Neural crest cell (in vitro differentiated cells): Measurements from ENCODE around the gene FHIT. TPM values are rescaled to one million over a fixed set of nuclear protein-coding genes. Genes with fewer than 3 reads are reported as not detected.

Source experiments
- DNase-seq: peaks from one replicate; pipeline ENCODE4 v3.0.0; 2021; ENCODE audit warnings: low read depth, mixed read lengths, low spot score
- H3K27ac Mint-ChIP-seq: one replicate; pipeline ENCODE4 v1.8.0; 2021; ENCODE audit warnings: mild to moderate bottlenecking, mixed read lengths; ENCODE audit not compliant: unreplicated experiment
- H3K27me3 Mint-ChIP-seq: 2 replicates; pipeline ENCODE4 v1.8.0; 2021; ENCODE audit warnings: low read depth, mild to moderate bottlenecking, mixed read lengths
- H3K36me3 Mint-ChIP-seq: 2 replicates; pipeline ENCODE4 v1.8.0; 2021; ENCODE audit warnings: low read depth, mild to moderate bottlenecking, mixed read lengths
- H3K4me1 Mint-ChIP-seq: 2 replicates; pipeline ENCODE4 v1.8.0; 2021; ENCODE audit warnings: mixed read lengths
- H3K4me3 Mint-ChIP-seq: one replicate; pipeline ENCODE4 v1.8.0; 2021; ENCODE audit warnings: mild to moderate bottlenecking, mixed read lengths
- H3K9me3 Mint-ChIP-seq: 2 replicates; pipeline ENCODE4 v1.8.0; 2021; ENCODE audit warnings: mixed read lengths
- CTCF ChIP-seq: fragments of 200-600 bp; sonication (generic); conservative IDR thresholded peaks from 2 replicates; pipeline ENCODE4 v1.5.0; 2021; ENCODE audit warnings: antibody characterized with exemption, mild to moderate bottlenecking
- total RNA-seq: library from RNA; stranded (reverse); gene quantifications from 2 replicates; pipeline ENCODE4 v1.2.1, GENCODE V29; 2021

The FHIT gene
- total RNA-seq, 1 donor from 2014 or later: 5.2 TPM

GRCh38 chr3:60045686-60046085, 1205.6 kb downstream of the FHIT start:
- Mint-ChIP-seq H3K9me3 (peaks cover 4% of the 10 kb centered on the region), H3K27me3 (no peaks in the 10 kb centered on the region), H3K4me1 (no peaks in the 10 kb centered on the region), H3K36me3 (no peaks in the 10 kb centered on the region), H3K27ac (no peak overlapping the region), H3K4me3 (no peak overlapping the region)
- TF ChIP-seq CTCF: no peak
- DNase-seq: no peak

- Mint-ChIP-seq H3K27ac (no peak overlapping the region), H3K4me3 (no peak overlapping the region), H3K4me1 (no peaks in the 10 kb centered on the region), H3K9me3 (peaks cover 3% of the 10 kb centered on the region), H3K36me3 (peaks cover 2% of the 10 kb centered on the region), H3K27me3 (no peaks in the 10 kb centered on the region)
- DNase-seq: no peak
- no peak for TF ChIP-seq CTCF
These were observed 1214.4 kb downstream of the FHIT start for GRCh38 chr3:60036803-60037202.

- Mint-ChIP-seq H3K36me3 (peaks cover 2% of the 10 kb centered on the region), H3K27me3 (no peaks in the 10 kb centered on the region), H3K9me3 (peaks cover 3% of the 10 kb centered on the region), H3K27ac (no peak overlapping the region), H3K4me1 (no peaks in the 10 kb centered on the region), H3K4me3 (no peak overlapping the region)
- no peak for TF ChIP-seq CTCF
- DNase-seq: no peak
These were observed 1217.3 kb downstream of the FHIT start for GRCh38 chr3:60033901-60034453.

- Mint-ChIP-seq H3K9me3 (peaks cover 3% of the 10 kb centered on the region), H3K36me3 (peaks cover 2% of the 10 kb centered on the region), H3K4me1 (peaks cover 6% of the 10 kb centered on the region), H3K27me3 (no peaks in the 10 kb centered on the region), H3K4me3 (no peak overlapping the region), H3K27ac (no peak overlapping the region)
- no peak for TF ChIP-seq CTCF
- DNase-seq: no peak
These were observed 1220.3 kb downstream of the FHIT start for GRCh38 chr3:60030982-60031381.

GRCh38 chr3:60028233-60028632, 1223.0 kb downstream of the FHIT start:
- H3K27ac Mint-ChIP-seq: no peak overlapping the region
- DNase-seq: no peak
- H3K4me3 Mint-ChIP-seq: no peak overlapping the region
- H3K36me3 Mint-ChIP-seq: no peaks in the 10 kb centered on the region
- no peaks in the 10 kb centered on the region for H3K27me3 Mint-ChIP-seq
- no peaks in the 10 kb centered on the region for H3K9me3 Mint-ChIP-seq
- no peak for TF ChIP-seq CTCF
- peaks cover 19% of the 10 kb centered on the region for H3K4me1 Mint-ChIP-seq
